Transverse colon (tissue), 4 donors: Measurements from ENCODE around the gene ZNF74. TPM values are rescaled to one million over a fixed set of nuclear protein-coding genes. Genes with fewer than 3 reads are reported as not detected.

ENCODE experiments used
- DNase-seq: peaks from one replicate; pipeline ENCODE4 v3.0.0-alpha.2; 2019
- H3K27ac ChIP-seq, 4 donors: fragments of 200-600 bp; sonication (generic); 2 replicates each; pipeline ENCODE4 v1.5.1; 2016 to 2018; ENCODE audit warnings: inconsistent platforms in 4 of 4
- H3K27me3 ChIP-seq: fragments of 200-600 bp; sonication (generic); 2 replicates; pipeline ENCODE4 v1.5.1; 2017; ENCODE audit warnings: inconsistent platforms
- H3K36me3 ChIP-seq, 4 donors: fragments of 200-600 bp; sonication (generic); 2 replicates each; pipeline ENCODE4 v1.5.1; 2017 to 2019; ENCODE audit warnings: inconsistent platforms in 4 of 4
- H3K4me1 ChIP-seq, 4 donors: fragments of 200-600 bp; sonication (generic); 2 replicates each; pipeline ENCODE4 v1.5.1; 2017 to 2020; ENCODE audit warnings: inconsistent platforms in 4 of 4
- H3K4me3 ChIP-seq, 4 donors: fragments of 200-600 bp; sonication (generic); 1 replicate in 1 of 4; 2 replicates in 3 of 4; pipeline versions ENCODE4 v1.5.1 to v1.6.1; 2017 to 2019; ENCODE audit warnings: inconsistent platforms in 4 of 4
- H3K9me3 ChIP-seq, 2 donors: fragments of 200-600 bp; sonication (generic); 2 replicates each; pipeline ENCODE4 v1.5.1; 2017 to 2019; ENCODE audit warnings: inconsistent platforms in 2 of 2
- CTCF ChIP-seq, 5 experiments: fragments of 200-600 bp in 3 of 5; fragments of 450-650 bp in 2 of 5; sonication (generic) in 3 of 5; IDR thresholded peaks; 1 replicate in 2 of 5; 2 replicates in 3 of 5; pipeline ENCODE4 v1.5.1; 2016 to 2017; ENCODE audit warnings: antibody characterized with exemption in 5 of 5, inconsistent platforms in 3 of 5, mild to moderate bottlenecking in 2 of 5, moderate library complexity in 1 of 5
- EP300 ChIP-seq: sonication (generic); formaldehyde crosslinking; IDR thresholded peaks from one replicate; pipeline ENCODE4 v1.6.1; 2017; ENCODE audit warnings: antibody characterized with exemption, low read depth
- POLR2A ChIP-seq: fragments of 450-650 bp; IDR thresholded peaks from one replicate; pipeline ENCODE4 v1.6.1; 2016; ENCODE audit warnings: antibody characterized with exemption, mild to moderate bottlenecking, moderate library complexity
- POLR2AphosphoS5 ChIP-seq, 3 donors: sonication (generic); formaldehyde crosslinking; IDR thresholded peaks; one replicate each; pipeline ENCODE4 v1.6.1; 2016; ENCODE audit warnings: antibody characterized with exemption in 3 of 3
- WGBS, 2 donors: methylation state at CpG; one replicate each; pipeline ENCODE4 v1.1.5; 2018; ENCODE audit warnings: low coverage in 1 of 2; 5-methylcytosine and 5-hydroxymethylcytosine counted together
- in situ Hi-C, 4 donors: fragments of 200-750 bp; cut with MboI; loops; one replicate each; pipeline versions ENCODE4 v1.15.0 to v1.15.1; 2017; ENCODE audit warnings: low sequenced_read_pairs in 3 of 4, low pct_ligation_motif_present in 1 of 4, low pct_unique_long_range_greater_than_20kb in 1 of 4
- intact Hi-C: fragments of 100-400 bp; cut with DNase I; formaldehyde crosslinking; loops from one replicate; pipeline ENCODE4 v1.15.1; 2023; ENCODE audit warnings: low total_unique reads
- total RNA-seq, 4 donors: library from RNA; depleted of rRNA; stranded (reverse); fragments of >200 nt; gene quantifications; one replicate each; pipeline ENCODE4 v1.1.0, GENCODE V29; 2016

The ZNF74 gene
- total RNA-seq, 4 donors from 2014 or later: 1.9 to 11.5 (median 6.6) TPM

GRCh38 chr22:20397498-20397897, 3.5 kb downstream of the ZNF74 start:
- H3K4me3 ChIP-seq: no peak overlapping the region
- no peaks in the 10 kb centered on the region for H3K9me3 ChIP-seq
- H3K4me1 ChIP-seq: peaks cover 2 to 19% (median 14%) of the 10 kb centered on the region in 4 donors
- no peaks in the 10 kb centered on the region for H3K36me3 ChIP-seq
- 80 to 100% methylated on average over 1 to 2 of the region's 2 CpGs for WGBS, 2 donors
- intact Hi-C loops: no loop called here
- H3K27ac ChIP-seq: no peak overlapping the region
- TF ChIP-seq POLR2AphosphoS5 (IDR thresholded peaks at IDR 0.05) (no peak), EP300 (no peak), POLR2A (no peak), CTCF (IDR thresholded peaks at IDR 0.05) (no peak)
- no peak for DNase-seq
- in situ Hi-C loops: no loop called here
- no peaks in the 10 kb centered on the region for H3K27me3 ChIP-seq

- Histone ChIP-seq H3K27ac (no peak overlapping the region), H3K36me3 (no peaks in the 10 kb centered on the region), H3K4me3 (no peak overlapping the region), H3K4me1 (peaks cover 2 to 17% (median 14%) of the 10 kb centered on the region in 4 donors), H3K27me3 (no peaks in the 10 kb centered on the region), H3K9me3 (no peaks in the 10 kb centered on the region)
- in situ Hi-C loops: no loop called here
- 92 to 93% methylated on average over 5 of the region's 5 CpGs for WGBS, 2 donors
- DNase-seq: no peak
- TF ChIP-seq POLR2AphosphoS5 (IDR thresholded peaks at IDR 0.05) (no peak), EP300 (no peak), POLR2A (no peak), CTCF (IDR thresholded peaks at IDR 0.05) (no peak)
- intact Hi-C loops: no loop called here
These were observed 4.5 kb downstream of the ZNF74 start for GRCh38 chr22:20398420-20398819.

GRCh38 chr22:20399866-20400605, 6.1 kb downstream of the ZNF74 start:
- intact Hi-C loops (no loop called here), in situ Hi-C loops (loop anchor here in 1 of 4 donors (25.0 kb wide), 1 partner anchor 337 kb away; no protein-coding TSS in a partner anchor)
- no peak for DNase-seq
- Histone ChIP-seq H3K36me3 (no peaks in the 10 kb centered on the region), H3K27me3 (no peaks in the 10 kb centered on the region), H3K9me3 (no peaks in the 10 kb centered on the region), H3K27ac (no peak overlapping the region), H3K4me3 (no peak overlapping the region), H3K4me1 (peaks cover 2 to 9% (median 5%) of the 10 kb centered on the region in 4 donors)
- 62 to 95% methylated on average over 4 of the region's 4 CpGs for WGBS, 2 donors
- TF ChIP-seq POLR2A (no peak), EP300 (no peak), POLR2AphosphoS5 (IDR thresholded peaks at IDR 0.05) (no peak), CTCF (IDR thresholded peaks at IDR 0.05) (no peak)

- 86% methylated on average over 15 of the region's 15 CpGs; no CpG with 5 or more reads in 1 of the 2 donors for WGBS, 2 donors
- H3K9me3 ChIP-seq: no peaks in the 10 kb centered on the region
- in situ Hi-C loops (loop anchor here in 1 of 4 donors (25.0 kb wide), 1 partner anchor 337 kb away; no protein-coding TSS in a partner anchor), intact Hi-C loops (no loop called here)
- DNase-seq: no peak
- H3K36me3 ChIP-seq: no peaks in the 10 kb centered on the region
- H3K27ac ChIP-seq: no peak overlapping the region
- no peaks in the 10 kb centered on the region for H3K27me3 ChIP-seq
- no peak overlapping the region for H3K4me3 ChIP-seq
- peaks cover 0 to 1% (median under 1%) of the 10 kb centered on the region in 4 donors for H3K4me1 ChIP-seq
- TF ChIP-seq POLR2A: no peak
- no peak for TF ChIP-seq EP300
- TF ChIP-seq CTCF (IDR thresholded peaks at IDR 0.05): no peak
- no peak for TF ChIP-seq POLR2AphosphoS5 (IDR thresholded peaks at IDR 0.05)
These were observed 6.8 kb downstream of the ZNF74 start for GRCh38 chr22:20400606-20401375.
